ENCODE results near the gene STAT1. TPM values are rescaled to one million over a fixed set of nuclear protein-coding genes. Genes with fewer than 3 reads are reported as not detected.

The STAT1 gene
- total RNA-seq, 1 donor from 2014 or later: 35.6 TPM

DNA sequence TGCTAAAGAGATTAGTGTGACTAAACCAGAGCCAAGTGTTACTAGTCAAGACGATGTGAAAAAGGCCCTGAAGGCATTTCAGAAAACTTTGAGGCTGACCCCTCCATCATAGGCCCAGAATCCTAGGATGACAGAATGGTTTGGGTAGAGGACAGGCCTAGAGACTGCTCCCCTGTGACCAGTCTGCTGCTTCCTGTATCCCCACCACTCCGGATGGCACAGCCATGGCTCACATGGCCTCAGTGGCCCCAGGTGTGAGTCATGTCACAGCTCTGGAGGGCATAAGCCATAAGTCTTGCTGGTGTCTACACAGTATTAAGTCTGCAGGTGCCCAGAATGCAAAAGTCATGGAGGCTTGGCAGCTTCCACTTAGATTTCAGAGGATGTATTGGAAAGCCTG, 12.4 kb upstream of the STAT1 start:
- Histone ChIP-seq H3K36me3 (no peaks in the 10 kb centered on the region), H3K27ac (no peak overlapping the region), H3K9me3 (no peaks in the 10 kb centered on the region), H3K27me3 (no peaks in the 10 kb centered on the region), H3K4me1 (peaks cover 3% of the 10 kb centered on the region), H3K4me3 (no peak overlapping the region)
- intact Hi-C loops (cut with DNase I): no loop called here
- DNase-seq (ENCODE audit: extremely low spot score in 2 of 2): no peak
- TF ChIP-seq, protein P1, sequence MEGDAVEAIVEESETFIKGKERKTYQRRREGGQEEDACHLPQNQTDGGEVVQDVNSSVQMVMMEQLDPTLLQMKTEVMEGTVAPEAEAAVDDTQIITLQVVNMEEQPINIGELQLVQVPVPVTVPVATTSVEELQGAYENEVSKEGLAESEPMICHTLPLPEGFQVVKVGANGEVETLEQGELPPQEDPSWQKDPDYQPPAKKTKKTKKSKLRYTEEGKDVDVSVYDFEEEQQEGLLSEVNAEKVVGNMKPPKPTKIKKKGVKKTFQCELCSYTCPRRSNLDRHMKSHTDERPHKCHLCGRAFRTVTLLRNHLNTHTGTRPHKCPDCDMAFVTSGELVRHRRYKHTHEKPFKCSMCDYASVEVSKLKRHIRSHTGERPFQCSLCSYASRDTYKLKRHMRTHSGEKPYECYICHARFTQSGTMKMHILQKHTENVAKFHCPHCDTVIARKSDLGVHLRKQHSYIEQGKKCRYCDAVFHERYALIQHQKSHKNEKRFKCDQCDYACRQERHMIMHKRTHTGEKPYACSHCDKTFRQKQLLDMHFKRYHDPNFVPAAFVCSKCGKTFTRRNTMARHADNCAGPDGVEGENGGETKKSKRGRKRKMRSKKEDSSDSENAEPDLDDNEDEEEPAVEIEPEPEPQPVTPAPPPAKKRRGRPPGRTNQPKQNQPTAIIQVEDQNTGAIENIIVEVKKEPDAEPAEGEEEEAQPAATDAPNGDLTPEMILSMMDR (IDR thresholded peaks at IDR 0.05): no peak
- TF ChIP-seq POLR2A (IDR thresholded peaks at IDR 0.05): no peak
- TF ChIP-seq POLR2AphosphoS5 (IDR thresholded peaks at IDR 0.05; ENCODE audit: insufficient read depth in 1 of 2, low read depth in 1 of 2): no peak

DNA sequence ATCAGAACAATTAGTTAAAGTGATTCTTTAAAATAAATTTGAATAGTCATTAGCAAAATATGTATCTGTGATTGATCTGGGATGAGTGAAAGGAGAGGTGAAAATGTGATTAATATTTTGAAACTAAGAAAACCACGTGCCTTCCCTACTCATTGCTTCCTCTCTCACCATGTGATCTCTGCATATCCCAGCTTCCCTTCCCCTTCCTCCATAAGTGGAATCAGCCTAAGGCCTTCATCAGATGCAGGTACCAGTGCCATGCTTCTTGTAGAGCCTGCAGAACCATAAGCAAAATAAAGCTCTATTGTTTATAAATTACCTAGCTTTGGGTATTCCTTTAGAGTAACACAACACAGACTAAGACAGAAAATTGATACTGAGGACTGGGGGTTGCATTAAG, 11.2 kb upstream of the STAT1 start:
- peaks cover 11% of the 10 kb centered on the region for H3K4me1 ChIP-seq
- TF ChIP-seq POLR2AphosphoS5 (IDR thresholded peaks at IDR 0.05; ENCODE audit: insufficient read depth in 1 of 2, low read depth in 1 of 2): no peak
- no peaks in the 10 kb centered on the region for H3K27me3 ChIP-seq
- no peak overlapping the region for H3K4me3 ChIP-seq
- no peak overlapping the region for H3K27ac ChIP-seq
- H3K36me3 ChIP-seq: no peaks in the 10 kb centered on the region
- intact Hi-C loops (cut with DNase I): no loop called here
- H3K9me3 ChIP-seq: no peaks in the 10 kb centered on the region
- no peak for DNase-seq (ENCODE audit: extremely low spot score in 2 of 2)

- H3K4me3 ChIP-seq: no peak overlapping the region
- DNase-seq (ENCODE audit: extremely low spot score in 2 of 2): no peak
- H3K36me3 ChIP-seq: no peaks in the 10 kb centered on the region
- H3K27ac ChIP-seq: no peak overlapping the region
- peaks cover 11% of the 10 kb centered on the region for H3K4me1 ChIP-seq
- no peaks in the 10 kb centered on the region for H3K27me3 ChIP-seq
- TF ChIP-seq, protein P1 (IDR thresholded peaks at IDR 0.05): no peak
- no peak for TF ChIP-seq POLR2A (IDR thresholded peaks at IDR 0.05)
- no peak for TF ChIP-seq POLR2AphosphoS5 (IDR thresholded peaks at IDR 0.05; ENCODE audit: insufficient read depth in 1 of 2, low read depth in 1 of 2)
- intact Hi-C loops (cut with DNase I): loop anchor here (5.0 kb wide), 1 partner anchor 141 kb away; the partner anchor contains the start of gene GLS
- H3K9me3 ChIP-seq: no peaks in the 10 kb centered on the region
Observed at GRCh38 chr2:191023235-191023679, 9.3 kb upstream of the STAT1 start.

- peak in 1 of 2 donors; percentile 68 for TF ChIP-seq POLR2AphosphoS5 (IDR thresholded peaks at IDR 0.05; ENCODE audit: insufficient read depth in 1 of 2, low read depth in 1 of 2)
- TF ChIP-seq POLR2A (IDR thresholded peaks at IDR 0.05): no peak
- peak overlapping the region; percentile 89 for H3K27ac ChIP-seq
- intact Hi-C loops (cut with DNase I): loop anchor here (5.0 kb wide), 1 partner anchor 139 kb away; the partner anchor contains the start of gene GLS
- peak overlapping the region; percentile 66 to 84 for H3K4me3 ChIP-seq
- peak in 1 of 2 donors; percentile 93 for DNase-seq (ENCODE audit: extremely low spot score in 2 of 2)
- H3K36me3 ChIP-seq: no peaks in the 10 kb centered on the region
- H3K9me3 ChIP-seq: no peaks in the 10 kb centered on the region
- H3K4me1 ChIP-seq: peaks cover 11% of the 10 kb centered on the region
- H3K27me3 ChIP-seq: no peaks in the 10 kb centered on the region
Observed at GRCh38 chr2:191020742-191021381, 6.9 kb upstream of the STAT1 start.

GRCh38 chr2:191020221-191020741, 6.3 kb upstream of the STAT1 start:
- H3K4me3 ChIP-seq: peak overlapping the region; percentile 66 to 84
- peak in 1 of 2 donors; percentile 95 for DNase-seq (ENCODE audit: extremely low spot score in 2 of 2)
- intact Hi-C loops (cut with DNase I): loop anchor here (5.0 kb wide), 1 partner anchor 138 kb away; the partner anchor contains the start of gene GLS
- TF ChIP-seq, protein P1 (IDR thresholded peaks at IDR 0.05): no peak
- TF ChIP-seq POLR2A (IDR thresholded peaks at IDR 0.05) (peak in 1 of 2 donors; percentile 86), POLR2AphosphoS5 (IDR thresholded peaks at IDR 0.05; ENCODE audit: insufficient read depth in 1 of 2, low read depth in 1 of 2) (peak; percentile 98 to 99)
- no peaks in the 10 kb centered on the region for H3K27me3 ChIP-seq
- no peaks in the 10 kb centered on the region for H3K36me3 ChIP-seq
- peak overlapping the region; percentile 89 for H3K27ac ChIP-seq
- peaks cover 11% of the 10 kb centered on the region for H3K4me1 ChIP-seq
- no peaks in the 10 kb centered on the region for H3K9me3 ChIP-seq

DNA sequence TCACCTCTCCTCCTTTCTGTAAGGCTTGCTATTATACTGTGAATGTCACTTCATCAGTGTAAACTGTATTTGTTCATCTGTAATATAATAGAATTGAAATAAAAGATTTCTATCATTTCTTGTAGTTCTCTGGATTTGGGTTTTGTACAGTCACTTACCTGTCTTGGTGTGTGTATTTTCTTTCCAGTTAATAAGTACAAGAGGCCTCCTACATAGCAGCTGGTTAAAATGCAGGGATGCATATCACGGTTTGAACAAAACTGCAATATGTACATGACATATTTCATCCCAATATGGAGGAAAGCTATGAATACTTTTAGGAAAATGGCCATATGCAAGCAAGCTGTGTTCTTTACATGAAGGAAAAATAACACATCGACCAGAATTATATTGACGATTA, 5.4 kb upstream of the STAT1 start:
- H3K27ac ChIP-seq: no peak overlapping the region
- H3K9me3 ChIP-seq: no peaks in the 10 kb centered on the region
- no peak overlapping the region for H3K4me3 ChIP-seq
- no peak for DNase-seq (ENCODE audit: extremely low spot score in 2 of 2)
- peaks cover 17% of the 10 kb centered on the region for H3K4me1 ChIP-seq
- no peaks in the 10 kb centered on the region for H3K36me3 ChIP-seq
- H3K27me3 ChIP-seq: no peaks in the 10 kb centered on the region
- intact Hi-C loops (cut with DNase I): no loop called here
- no peak for TF ChIP-seq POLR2A (IDR thresholded peaks at IDR 0.05)
- no peak for TF ChIP-seq POLR2AphosphoS5 (IDR thresholded peaks at IDR 0.05; ENCODE audit: insufficient read depth in 1 of 2, low read depth in 1 of 2)
- TF ChIP-seq, protein P1 (IDR thresholded peaks at IDR 0.05): no peak

All from vagina (tissue), 2 donors.